GM18858 (cell line): Measurements from ENCODE around the gene SYNGR3.
"Not testable (repeated sequence)": the region's sequence is repeated elsewhere in the genome, so short reads cannot be mapped to it uniquely, and the experiment has no call there.

Experiments
- ATAC-seq: cut with Tn5 transposase; IDR thresholded peaks from one replicate; pipeline ENCODE4 v1.9.1; 2021; ENCODE audit not compliant: unreplicated experiment

SYNGR3 gene

GRCh38 chr16:1959269-1960039 lies 30.3 kb upstream of the SYNGR3 start, which contains the start of gene NDUFB10:
Gene NDUFB10, plus strand, starts transcription at chr16:1959538. Its CDS starts 87 bp downstream, at chr16:1959625.
- peak; percentile 54 for ATAC-seq

- no peak for ATAC-seq
Observed at GRCh38 chr16:1960665-1961630, 28.8 kb upstream of the SYNGR3 start.

- ATAC-seq, result no peak
Observed at GRCh38 chr16:1961651-1962067, 28.1 kb upstream of the SYNGR3 start.

GRCh38 chr16:1962161-1963153 lies 27.3 kb upstream of the SYNGR3 start:
- ATAC-seq, result not testable (repeated sequence)

GRCh38 chr16:1963806-1964505 lies 25.8 kb upstream of the SYNGR3 start:
- ATAC-seq, result no peak

- ATAC-seq, result peak; percentile 71
Observed at GRCh38 chr16:1964506-1965395, 25.0 kb upstream of the SYNGR3 start, which contains the start of gene RPS2. Gene RPS2, minus strand, starts transcription at chr16:1964826. Its CDS starts 201 bp downstream, at chr16:1964625.

GRCh38 chr16:1965396-1966001 lies 24.3 kb upstream of the SYNGR3 start:
- ATAC-seq, result no peak

GRCh38 chr16:1966460-1966859 lies 23.3 kb upstream of the SYNGR3 start, which contains the start of gene RNF151:
Gene RNF151, plus strand, starts transcription at chr16:1966856. Its CDS starts 26 bp downstream, at chr16:1966882.
- ATAC-seq, result no peak

GRCh38 chr16:1968146-1968953 lies 21.4 kb upstream of the SYNGR3 start:
- no peak for ATAC-seq

- peak; percentile 64 for ATAC-seq
Observed at GRCh38 chr16:1971796-1972489, 17.8 kb upstream of the SYNGR3 start, which contains the start of gene TBL3. Gene TBL3, plus strand, starts transcription at chr16:1972053. Its CDS starts 112 bp downstream, at chr16:1972165.

GRCh38 chr16:1972490-1972877 lies 17.3 kb upstream of the SYNGR3 start:
- ATAC-seq, result no peak

GRCh38 chr16:1973461-1974156 lies 16.2 kb upstream of the SYNGR3 start:
- no peak for ATAC-seq

- no peak for ATAC-seq
Observed at GRCh38 chr16:1974157-1975070, 15.4 kb upstream of the SYNGR3 start.

GRCh38 chr16:1975432-1976215 lies 14.1 kb upstream of the SYNGR3 start:
- ATAC-seq, result no peak
